Esophagus muscularis mucosa (tissue), 3 donors: ENCODE measurements around the gene ZNF419.

Experiments used
- EP300 ChIP-seq: sonication (generic); formaldehyde crosslinking; IDR thresholded peaks from one replicate; pipeline ENCODE4 v1.6.1; 2017; ENCODE audit warnings: antibody characterized with exemption
- TF ChIP-seq, protein P1 (sequence below), 3 experiments: fragments of 200-600 bp in 2 of 3; fragments of 450-650 bp in 1 of 3; sonication (generic) in 2 of 3; IDR thresholded peaks; one replicate each; pipeline ENCODE4 v1.5.1; 2017 to 2019; ENCODE audit warnings: antibody characterized with exemption in 3 of 3, mild to moderate bottlenecking in 2 of 3, moderate library complexity in 1 of 3

DNA sequence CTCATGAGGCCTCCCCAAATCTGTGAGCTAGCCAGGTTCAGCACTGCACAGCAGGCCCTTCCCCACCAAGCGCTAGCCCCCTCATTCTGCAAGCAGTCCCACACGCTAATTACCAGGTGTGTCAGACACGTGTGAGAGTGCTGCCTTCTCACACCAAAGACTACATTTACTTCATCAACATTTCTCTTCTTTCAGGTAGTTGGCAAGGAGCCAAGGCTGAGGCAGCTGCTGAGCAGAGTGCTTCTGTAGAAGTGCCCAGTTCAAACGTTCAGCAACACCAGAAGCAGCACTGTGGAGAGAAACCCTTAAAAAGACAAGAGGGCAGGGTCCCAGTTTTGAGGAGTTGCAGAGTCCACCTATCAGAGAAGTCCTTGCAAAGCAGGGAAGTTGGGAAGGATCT is 18.6 kb downstream of the ZNF419 start:
- TF ChIP-seq, protein P1, sequence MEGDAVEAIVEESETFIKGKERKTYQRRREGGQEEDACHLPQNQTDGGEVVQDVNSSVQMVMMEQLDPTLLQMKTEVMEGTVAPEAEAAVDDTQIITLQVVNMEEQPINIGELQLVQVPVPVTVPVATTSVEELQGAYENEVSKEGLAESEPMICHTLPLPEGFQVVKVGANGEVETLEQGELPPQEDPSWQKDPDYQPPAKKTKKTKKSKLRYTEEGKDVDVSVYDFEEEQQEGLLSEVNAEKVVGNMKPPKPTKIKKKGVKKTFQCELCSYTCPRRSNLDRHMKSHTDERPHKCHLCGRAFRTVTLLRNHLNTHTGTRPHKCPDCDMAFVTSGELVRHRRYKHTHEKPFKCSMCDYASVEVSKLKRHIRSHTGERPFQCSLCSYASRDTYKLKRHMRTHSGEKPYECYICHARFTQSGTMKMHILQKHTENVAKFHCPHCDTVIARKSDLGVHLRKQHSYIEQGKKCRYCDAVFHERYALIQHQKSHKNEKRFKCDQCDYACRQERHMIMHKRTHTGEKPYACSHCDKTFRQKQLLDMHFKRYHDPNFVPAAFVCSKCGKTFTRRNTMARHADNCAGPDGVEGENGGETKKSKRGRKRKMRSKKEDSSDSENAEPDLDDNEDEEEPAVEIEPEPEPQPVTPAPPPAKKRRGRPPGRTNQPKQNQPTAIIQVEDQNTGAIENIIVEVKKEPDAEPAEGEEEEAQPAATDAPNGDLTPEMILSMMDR (IDR thresholded peaks at IDR 0.05) = no peak
- no peak for TF ChIP-seq EP300
